ENCODE data around the gene STAT5B.

- TF ChIP-seq CTCF (IDR thresholded peaks at IDR 0.05; ENCODE audit: low read length) (no peak), EZH2 (optimal IDR thresholded peaks at IDR 0.05; ENCODE audit: low read depth, low read length) (no peak), EZH2phosphoT487 (IDR thresholded peaks at IDR 0.05; ENCODE audit: low read length) (no peak)
Observed at GRCh38 chr17:42284024-42284369, 7.8 kb upstream of the STAT5B start.

All from MM.1S (cell line).